ENCODE measurements around the gene RNF43. TPM values are rescaled to one million over a fixed set of nuclear protein-coding genes. Genes with fewer than 3 reads are reported as not detected.

RNF43 gene
- 0.34 to 0.64 TPM (median 0.39 TPM) in 5 replicates for total RNA-seq (2022; extraction: Qiagen RNA extraction; ENCODE audit: low read depth)

DNA sequence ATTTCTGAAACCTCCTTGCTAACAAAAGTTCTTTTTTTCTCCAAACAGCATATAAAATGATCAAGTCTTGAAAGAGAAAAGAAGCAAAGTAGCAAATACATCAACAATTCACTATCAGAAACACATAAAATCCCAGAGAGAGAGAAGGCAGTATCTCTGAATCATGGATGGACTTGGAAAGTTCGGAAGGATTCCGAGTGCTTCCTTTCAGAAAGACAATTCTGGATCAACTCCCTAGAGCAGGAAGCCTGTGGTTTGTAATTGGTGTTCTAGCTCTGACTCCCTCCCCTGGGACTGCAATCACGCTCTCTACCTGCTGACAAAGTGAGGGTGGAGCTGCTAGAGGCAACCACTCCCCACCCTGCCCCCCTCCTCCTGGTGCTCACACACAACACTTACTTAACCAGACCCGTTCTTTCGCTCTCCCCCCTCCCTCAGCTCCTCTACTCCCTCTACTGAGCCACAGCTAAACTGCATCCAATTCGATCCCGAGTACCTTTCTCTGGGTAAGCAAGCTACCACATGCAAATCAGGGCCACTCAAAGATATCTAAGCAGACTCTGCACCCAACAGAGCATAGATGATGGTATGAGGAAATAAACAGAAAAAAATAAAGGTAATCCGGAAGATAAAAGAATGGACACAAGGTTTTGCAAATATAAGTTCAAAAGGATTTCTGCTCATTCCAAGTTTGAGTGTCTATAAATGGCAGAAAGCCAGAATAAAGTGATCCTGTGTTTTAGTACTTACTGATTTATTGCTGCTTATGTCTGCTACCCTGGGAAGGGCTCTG lies at the start of gene RNF43:
Gene RNF43, minus strand, starts transcription at position 235 of the 793 bp plus-strand sequence. CDS start 1,957 bp downstream, outside the sequence.

Other genes with a start within 250 kb of the RNF43 start
- gene EPX, start 224.8 kb downstream of the RNF43 start, total RNA-seq (2022; extraction: Qiagen RNA extraction; ENCODE audit: low read depth) = not detected in 5 replicates
- 9.7 to 12.5 TPM (median 11.8 TPM) in 5 replicates for gene MKS1, start 198.3 kb downstream of the RNF43 start, total RNA-seq (2022; extraction: Qiagen RNA extraction; ENCODE audit: low read depth)
- gene LPO, start 178.9 kb downstream of the RNF43 start, total RNA-seq (2022; extraction: Qiagen RNA extraction; ENCODE audit: low read depth) = not detected in 5 replicates
- gene MPO, start 136.6 kb downstream of the RNF43 start, total RNA-seq (2022; extraction: Qiagen RNA extraction; ENCODE audit: low read depth) = not detected in 5 replicates
- gene TSPOAP1, start 88.7 kb downstream of the RNF43 start, total RNA-seq (2022; extraction: Qiagen RNA extraction; ENCODE audit: low read depth) = not detected in 5 replicates
- 121 to 163 TPM (median 154 TPM) in 5 replicates for gene SUPT4H1, start 65.3 kb downstream of the RNF43 start, total RNA-seq (2022; extraction: Qiagen RNA extraction; ENCODE audit: low read depth)
- not detected in 5 replicates for gene HSF5, start 70.9 kb upstream of the RNF43 start, total RNA-seq (2022; extraction: Qiagen RNA extraction; ENCODE audit: low read depth)
- gene MTMR4, start 97.1 kb upstream of the RNF43 start, total RNA-seq (2022; extraction: Qiagen RNA extraction; ENCODE audit: low read depth) = 6.5 to 11.3 TPM (median 9.7 TPM) in 5 replicates